HCT116 (cell line): ENCODE data around the gene UTP11. TPM values are rescaled to one million over a fixed set of nuclear protein-coding genes. Genes with fewer than 3 reads are reported as not detected.

Experiments used
- ATAC-seq: fragments of 200-7000 bp; cut with Tn5 transposase; 2 replicates; pipeline ENCODE4 v1.9.1; 2020; ENCODE audit warnings: mild to moderate bottlenecking, moderate library complexity
- BruUV-seq: library from RNA; stranded (reverse); fragments of 400-500 nt; replicated peaks from 2 replicates; lab custom pipeline; 2021; lab: Mats Ljungman, UMichigan
- CTCF ChIA-PET: fragments of 300-600 bp; sonication (Branson Sonifier 250); formaldehyde crosslinking; loops from one replicate; lab custom pipeline; 2021; ENCODE audit warnings: antibody characterized with exemption; lab: Charles Lee
- POLR2A ChIA-PET: fragments of 300-600, 350-600 bp; sonication (Branson Sonifier 250); formaldehyde crosslinking; loops from one replicate; lab custom pipeline; 2021; ENCODE audit warnings: antibody characterized with exemption; lab: Charles Lee
- RAD21 ChIA-PET, 2 experiments: fragments of 300-600 bp; sonication (Branson Sonifier 250); formaldehyde crosslinking; loops; one replicate each; lab custom pipeline; 2023; ENCODE audit warnings: low total read pairs in 2 of 2; ENCODE audit not compliant: uncharacterized antibody in 2 of 2, unreplicated experiment in 2 of 2, low non-redundant PET in 1 of 2; lab: Charles Lee
- DNase-seq: peaks from one replicate; pipeline ENCODE4 v3.0.0-alpha.2; 2010; ENCODE audit warnings: low read depth, low spot score
- H2AFZ ChIP-seq: fragments of 200-600 bp; shearing (Covaris generic), sonication (generic); 2 replicates; pipeline ENCODE4 v1.6.1; 2017; ENCODE audit warnings: low read depth, mixed run types, mixed read lengths, antibody characterized with exemption, low read length; ENCODE audit not compliant: poor library complexity, severe bottlenecking
- H3K27ac ChIP-seq: 2 replicates; pipeline ENCODE4 v1.5.1; 2012; ENCODE audit warnings: low read depth, low read length
- H3K27me3 ChIP-seq: fragments of 200-600 bp; sonication (generic); 2 replicates; pipeline ENCODE4 v1.6.1; 2016; ENCODE audit warnings: mixed run types, low read length, mixed read lengths; ENCODE audit not compliant: insufficient read depth
- H3K36me3 ChIP-seq, 2 experiments: fragments of 200-500 bp in 1 of 2; fragments of 200-600 bp in 1 of 2; sonication (Bioruptor generic) in 1 of 2; sonication (generic) in 1 of 2; 2 replicates each; pipeline versions ENCODE4 v1.5.1 to v1.6.1; 2014 to 2016; ENCODE audit warnings: low read length in 2 of 2, inconsistent platforms in 1 of 2, mixed read lengths in 1 of 2, mixed run types in 1 of 2; ENCODE audit not compliant: insufficient read depth in 2 of 2, control insufficient read depth in 1 of 2
- H3K4me1 ChIP-seq, 2 experiments: fragments of 200-600 bp in 1 of 2; sonication (generic) in 1 of 2; 2 replicates each; pipeline versions ENCODE4 v1.5.1 to v1.6.1; 2012 to 2017; ENCODE audit warnings: low read length in 2 of 2, inconsistent platforms in 1 of 2, mild to moderate bottlenecking in 1 of 2, mixed read lengths in 1 of 2, mixed run types in 1 of 2, moderate library complexity in 1 of 2; ENCODE audit not compliant: insufficient read depth in 2 of 2, control insufficient read depth in 1 of 2
- H3K4me2 ChIP-seq: fragments of 200-600 bp; sonication (generic); 2 replicates; pipeline ENCODE4 v1.6.1; 2017; ENCODE audit warnings: mixed run types, low read length, mixed read lengths
- H3K4me3 ChIP-seq, 2 experiments: fragments of 200-600 bp in 1 of 2; sonication (generic) in 1 of 2; replicated peaks in 1 of 2; 2 replicates each; pipeline ENCODE4 v1.5.1; 2011 to 2016; ENCODE audit warnings: low read length in 2 of 2, control low read depth in 1 of 2, low read depth in 1 of 2, mild to moderate bottlenecking in 1 of 2, mixed read lengths in 1 of 2, mixed run types in 1 of 2
- H3K79me2 ChIP-seq: fragments of 200-600 bp; sonication (generic); 2 replicates; pipeline ENCODE4 v1.6.1; 2017; ENCODE audit warnings: mild to moderate bottlenecking, mixed run types, low read length, moderate library complexity, mixed read lengths; ENCODE audit not compliant: insufficient read depth
- H3K9ac ChIP-seq: fragments of 200-600 bp; sonication (generic); 2 replicates; pipeline ENCODE4 v1.6.1; 2016; ENCODE audit warnings: low read length, mixed read lengths
- H3K9me2 ChIP-seq: fragments of 200-600 bp; sonication (generic), shearing (Covaris generic); 2 replicates; pipeline ENCODE4 v1.6.1; 2017; ENCODE audit warnings: mixed run types, mild to moderate bottlenecking, moderate library complexity; ENCODE audit not compliant: insufficient read depth
- H3K9me3 ChIP-seq, 2 experiments: fragments of 200-500 bp in 1 of 2; fragments of 200-600 bp in 1 of 2; sonication (Bioruptor generic) in 1 of 2; sonication (generic) in 1 of 2; 2 replicates each; pipeline ENCODE4 v1.6.1; 2014 to 2017; ENCODE audit warnings: low read length in 2 of 2, mixed read lengths in 2 of 2, inconsistent platforms in 1 of 2, low read depth in 1 of 2, mild to moderate bottlenecking in 1 of 2, mixed run types in 1 of 2, moderate library complexity in 1 of 2; ENCODE audit not compliant: control insufficient read depth in 1 of 2, insufficient read depth in 1 of 2
- H4K20me1 ChIP-seq: fragments of 200-600 bp; sonication (generic), shearing (Covaris generic); 2 replicates; pipeline ENCODE4 v1.6.1; 2017; ENCODE audit warnings: mixed run types, mild to moderate bottlenecking, moderate library complexity; ENCODE audit not compliant: insufficient read depth
- CBX3 ChIP-seq: IDR thresholded peaks from 2 replicates; pipeline ENCODE4 v1.6.1; 2012; ENCODE audit warnings: low read depth
- CEBPB ChIP-seq: IDR thresholded peaks from 2 replicates; pipeline ENCODE4 v1.6.1; 2012; ENCODE audit warnings: low read depth
- CTCF ChIP-seq, 3 experiments: fragments of 200-600 bp in 1 of 3; sonication (generic) in 1 of 3; IDR thresholded peaks in 2 of 3; conservative IDR thresholded peaks in 1 of 3; 2 replicates each; pipeline ENCODE4 v1.5.1; 2012 to 2017; ENCODE audit warnings: low read depth in 2 of 3, low read length in 2 of 3, antibody characterized with exemption in 1 of 3, borderline replicate concordance in 1 of 3, control low read depth in 1 of 3, mild to moderate bottlenecking in 1 of 3, mixed read lengths in 1 of 3, mixed run types in 1 of 3, moderate library complexity in 1 of 3; ENCODE audit not compliant: insufficient read depth in 1 of 3
- EGR1 ChIP-seq: IDR thresholded peaks from 2 replicates; pipeline ENCODE4 v1.6.1; 2012; ENCODE audit warnings: low read depth
- ELF1 ChIP-seq: IDR thresholded peaks from 2 replicates; pipeline ENCODE4 v1.6.1; 2012; ENCODE audit warnings: low read depth, borderline replicate concordance
- EZH2 ChIP-seq: fragments of 200-600 bp; sonication (generic); IDR thresholded peaks from 2 replicates; pipeline ENCODE4 v1.6.1; 2017; ENCODE audit warnings: antibody characterized with exemption, mixed run types
- EZH2phosphoT487 ChIP-seq: fragments of 200-600 bp; IDR thresholded peaks from 2 replicates; pipeline ENCODE4 v1.6.1; 2018; ENCODE audit warnings: antibody characterized with exemption, borderline replicate concordance
- FOSL1 ChIP-seq: IDR thresholded peaks from 2 replicates; pipeline ENCODE4 v1.6.1; 2012; ENCODE audit warnings: low read depth
- RAD21 ChIP-seq: IDR thresholded peaks from 2 replicates; pipeline ENCODE4 v1.6.1; 2012; ENCODE audit warnings: low read depth, mild to moderate bottlenecking
- REST ChIP-seq: IDR thresholded peaks from 2 replicates; pipeline ENCODE4 v1.6.1; 2012; ENCODE audit warnings: low read depth
- SP1 ChIP-seq: IDR thresholded peaks from 2 replicates; pipeline ENCODE4 v1.6.1; 2012; ENCODE audit warnings: low read depth
- SRF ChIP-seq: IDR thresholded peaks from 2 replicates; pipeline ENCODE4 v1.6.1; 2012; ENCODE audit warnings: low read depth
- TCF7L2 ChIP-seq: IDR thresholded peaks from 2 replicates; pipeline ENCODE4 v1.7.0; 2011; ENCODE audit warnings: borderline replicate concordance, inconsistent platforms; ENCODE audit not compliant: insufficient read depth, insufficient read length; ENCODE audit errors: extremely low read depth
- YY1 ChIP-seq: IDR thresholded peaks from 2 replicates; pipeline ENCODE4 v1.6.1; 2011; ENCODE audit warnings: low read length, low read depth, moderate library complexity, mild to moderate bottlenecking; ENCODE audit not compliant: insufficient replicate concordance; ENCODE audit errors: extremely low read depth
- intact Hi-C: fragments of 100-400 bp; cut with micrococcal nuclease; formaldehyde crosslinking; loops from 2 replicates; pipeline ENCODE4 v1.10.0; 2022
- total RNA-seq: library from RNA; stranded (reverse); gene quantifications from one replicate; pipeline ENCODE4 v1.2.1, GENCODE V29; 2021; ENCODE audit not compliant: unreplicated experiment

UTP11 gene
- total RNA-seq, 1 experiment from 2014 or later: 47.5 TPM

GRCh38 chr1:38063616-38064015 lies 51.1 kb downstream of the UTP11 start (continued):
- TF ChIP-seq REST (no peak), YY1 (no peak), ELF1 (no peak)

GRCh38 chr1:38064197-38064903 lies 51.8 kb downstream of the UTP11 start:
- peak overlapping the region; percentile 5 to 34 for H3K4me3 ChIP-seq
- intact Hi-C loops: no loop called here
- no peaks in the 10 kb centered on the region for H3K9me2 ChIP-seq
- H3K27ac ChIP-seq: 0 out of 2 replicates have a peak overlapping the region, but pooled peaks have one; percentile 4
- H3K4me2 ChIP-seq: peak overlapping the region; percentile 74
- DNase-seq (peak; percentile 64), ATAC-seq (peak; percentile 95)
- peaks cover 12 to 27% of the 10 kb centered on the region in 2 experiments for H3K4me1 ChIP-seq
- no peaks in the 10 kb centered on the region for H3K79me2 ChIP-seq
- H3K9me3 ChIP-seq: no peaks in the 10 kb centered on the region
- ChIA-PET RAD21 (no interaction called here), CTCF (no interaction called here), POLR2A (no interaction called here)
- peak overlapping the region; percentile 52 for H3K9ac ChIP-seq
- no peaks in the 10 kb centered on the region for H4K20me1 ChIP-seq
- no peaks in the 10 kb centered on the region for H3K27me3 ChIP-seq
- no peaks in the 10 kb centered on the region for H3K36me3 ChIP-seq
- no TSS peak for BruUV-seq
- no peak overlapping the region for H2AFZ ChIP-seq
- TF ChIP-seq CEBPB (no peak), EZH2phosphoT487 (no peak), ELF1 (no peak), FOSL1 (peak; percentile 75), TCF7L2 (peak; percentile 39), SRF (peak; percentile 78; the same call in 1 of the 2 replicates), REST (no peak), CBX3 (0 out of 2 replicates have a peak, but pooled peaks have one; percentile 65), EZH2 (no peak), EGR1 (peak; percentile 67), SP1 (peak; percentile 53; the same call in 1 of the 2 replicates), CTCF (IDR thresholded peaks at IDR 0.05 in 2 of 3, conservative IDR thresholded peaks at IDR 0.05 in 1 of 3; ENCODE audit: borderline replicate concordance in 1 of 3, insufficient read depth in 1 of 3, low read depth in 2 of 3, low read length in 2 of 3) (0 out of 6 replicates have a peak, but pooled peaks of 1 of the 3 experiments have one; percentile 3), YY1 (peak; percentile 71), RAD21 (0 out of 2 replicates have a peak, but pooled peaks have one; percentile 14)
